Astrocyte (in vitro differentiated cells and primary cell): Measurements from ENCODE around the gene CYB5R4. TPM values are rescaled to one million over a fixed set of nuclear protein-coding genes. Genes with fewer than 3 reads are reported as not detected.

Experiments used
- DNase-seq: peaks from one replicate; pipeline ENCODE4 v3.0.0-alpha.2; 2010; ENCODE audit warnings: low read depth
- FAIRE-seq: peaks from 2 replicates; lab custom pipeline; 2011; peaks lifted over from hg19 to GRCh38; lab: Jason Lieb, UNC
- H2AFZ ChIP-seq: 2 replicates; pipeline ENCODE4 v1.6.0; 2012; ENCODE audit warnings: low read depth, low read length, inconsistent platforms
- H3K27ac ChIP-seq: 2 replicates; pipeline ENCODE4 v1.5.1; 2011; ENCODE audit warnings: low read depth, low read length, inconsistent platforms
- H3K27me3 ChIP-seq: 2 replicates; pipeline ENCODE4 v1.6.0; 2011; ENCODE audit warnings: low read length, inconsistent platforms; ENCODE audit not compliant: insufficient read depth
- H3K36me3 ChIP-seq: 2 replicates; pipeline ENCODE4 v1.5.1; 2011; ENCODE audit warnings: low read length, inconsistent platforms; ENCODE audit not compliant: insufficient read depth
- H3K4me1 ChIP-seq: 2 replicates; pipeline ENCODE4 v1.5.1; 2011; ENCODE audit warnings: low read length, inconsistent platforms; ENCODE audit not compliant: insufficient read depth
- H3K4me2 ChIP-seq: 2 replicates; pipeline ENCODE4 v1.6.0; 2012; ENCODE audit warnings: low read length, inconsistent platforms
- H3K4me3 ChIP-seq: 2 replicates; pipeline ENCODE4 v1.5.1; 2011; ENCODE audit warnings: low read depth, mild to moderate bottlenecking, low read length, inconsistent platforms; ENCODE audit not compliant: insufficient read depth
- H3K79me2 ChIP-seq: 2 replicates; pipeline ENCODE4 v1.6.0; 2012; ENCODE audit warnings: mild to moderate bottlenecking, low read length, inconsistent platforms; ENCODE audit not compliant: insufficient read depth
- H3K9ac ChIP-seq: 2 replicates; pipeline ENCODE4 v1.6.0; 2012; ENCODE audit warnings: mild to moderate bottlenecking, low read length, inconsistent platforms
- H3K9me3 ChIP-seq: 2 replicates; pipeline ENCODE4 v1.5.1; 2012; ENCODE audit warnings: low read depth, mild to moderate bottlenecking, low read length, inconsistent platforms; ENCODE audit not compliant: insufficient read depth
- H4K20me1 ChIP-seq: 2 replicates; pipeline ENCODE4 v1.6.0; 2012; ENCODE audit warnings: low read length, inconsistent platforms; ENCODE audit not compliant: insufficient read depth
- H3K27ac Mint-ChIP-seq: one replicate; pipeline ENCODE4 v1.8.0; 2021; ENCODE audit warnings: mild to moderate bottlenecking, mixed read lengths; ENCODE audit not compliant: unreplicated experiment
- H3K27me3 Mint-ChIP-seq: one replicate; pipeline ENCODE4 v1.8.0; 2021; ENCODE audit warnings: low read depth, mixed read lengths; ENCODE audit not compliant: unreplicated experiment
- H3K36me3 Mint-ChIP-seq: one replicate; pipeline ENCODE4 v1.8.0; 2021; ENCODE audit warnings: low read depth, mixed read lengths; ENCODE audit not compliant: unreplicated experiment
- H3K4me1 Mint-ChIP-seq: one replicate; pipeline ENCODE4 v1.8.0; 2021; ENCODE audit warnings: low read depth, mixed read lengths; ENCODE audit not compliant: unreplicated experiment
- H3K4me3 Mint-ChIP-seq: one replicate; pipeline ENCODE4 v1.8.0; 2021; ENCODE audit warnings: mild to moderate bottlenecking, moderate library complexity, mixed read lengths; ENCODE audit not compliant: unreplicated experiment
- H3K9me3 Mint-ChIP-seq: one replicate; pipeline ENCODE4 v1.8.0; 2021; ENCODE audit warnings: mild to moderate bottlenecking, mixed read lengths; ENCODE audit not compliant: unreplicated experiment
- CTCF ChIP-seq: IDR thresholded peaks from 2 replicates; pipeline ENCODE4 v1.5.1; 2011; ENCODE audit warnings: low read depth, mild to moderate bottlenecking, inconsistent platforms, low read length, moderate library complexity; ENCODE audit not compliant: insufficient read depth
- EZH2 ChIP-seq: IDR thresholded peaks from 2 replicates; pipeline ENCODE4 v1.6.1; 2012; ENCODE audit warnings: mild to moderate bottlenecking, low read length, inconsistent platforms; ENCODE audit not compliant: insufficient read depth
- total RNA-seq: library from RNA; stranded (reverse); gene quantifications from 2 replicates; pipeline ENCODE4 v1.2.1, GENCODE V29; 2021

CYB5R4 gene
- total RNA-seq, 1 donor from 2014 or later = 14.0 TPM

- no peak for TF ChIP-seq CTCF
- TF ChIP-seq EZH2 = no peak
- no peak overlapping the region for H3K4me3 Mint-ChIP-seq
- H4K20me1 ChIP-seq = no peaks in the 10 kb centered on the region
- H3K27me3 ChIP-seq = no peaks in the 10 kb centered on the region
- H3K4me1 ChIP-seq = peaks cover 15% of the 10 kb centered on the region
- H3K27me3 Mint-ChIP-seq = no peaks in the 10 kb centered on the region
- DNase-seq (no peak), FAIRE-seq (no peak)
- H3K27ac ChIP-seq = no peak overlapping the region
- H3K4me1 Mint-ChIP-seq = peaks cover 7% of the 10 kb centered on the region
- no peak overlapping the region for H3K4me3 ChIP-seq
- H3K27ac Mint-ChIP-seq = no peak overlapping the region
- no peak overlapping the region for H2AFZ ChIP-seq
- peaks cover 3% of the 10 kb centered on the region for H3K79me2 ChIP-seq
- H3K4me2 ChIP-seq = no peak overlapping the region
- no peaks in the 10 kb centered on the region for H3K36me3 ChIP-seq
- H3K9me3 Mint-ChIP-seq = no peaks in the 10 kb centered on the region
- no peak overlapping the region for H3K9ac ChIP-seq
- H3K36me3 Mint-ChIP-seq = peaks cover 2% of the 10 kb centered on the region
- H3K9me3 ChIP-seq = no peaks in the 10 kb centered on the region
Measured at GRCh38 chr6:83870649-83871048, 11.2 kb downstream of the CYB5R4 start.

- peaks cover 2% of the 10 kb centered on the region for H3K36me3 Mint-ChIP-seq
- no peaks in the 10 kb centered on the region for H4K20me1 ChIP-seq
- no peak overlapping the region for H2AFZ ChIP-seq
- H3K27ac Mint-ChIP-seq = no peak overlapping the region
- no peak for TF ChIP-seq CTCF
- TF ChIP-seq EZH2 = no peak
- no peak overlapping the region for H3K4me3 ChIP-seq
- H3K4me1 ChIP-seq = peaks cover 9% of the 10 kb centered on the region
- H3K36me3 ChIP-seq = no peaks in the 10 kb centered on the region
- FAIRE-seq (no peak), DNase-seq (no peak)
- H3K27me3 Mint-ChIP-seq = no peaks in the 10 kb centered on the region
- H3K9me3 ChIP-seq = no peaks in the 10 kb centered on the region
- peaks cover 3% of the 10 kb centered on the region for H3K79me2 ChIP-seq
- no peak overlapping the region for H3K4me3 Mint-ChIP-seq
- no peak overlapping the region for H3K27ac ChIP-seq
- no peaks in the 10 kb centered on the region for H3K9me3 Mint-ChIP-seq
- peaks cover 7% of the 10 kb centered on the region for H3K4me1 Mint-ChIP-seq
- no peaks in the 10 kb centered on the region for H3K27me3 ChIP-seq
- H3K4me2 ChIP-seq = no peak overlapping the region
- H3K9ac ChIP-seq = no peak overlapping the region
Measured at GRCh38 chr6:83872386-83873118, 13.1 kb downstream of the CYB5R4 start.

GRCh38 chr6:83873869-83874268, 14.4 kb downstream of the CYB5R4 start:
- Mint-ChIP-seq H3K4me3 (no peak overlapping the region), H3K4me1 (peaks cover 3% of the 10 kb centered on the region), H3K27me3 (no peaks in the 10 kb centered on the region), H3K9me3 (no peaks in the 10 kb centered on the region), H3K27ac (no peak overlapping the region), H3K36me3 (peaks cover 2% of the 10 kb centered on the region)
- Histone ChIP-seq H4K20me1 (peaks cover 3% of the 10 kb centered on the region), H3K79me2 (peaks cover 3% of the 10 kb centered on the region), H3K4me1 (no peaks in the 10 kb centered on the region), H3K9me3 (no peaks in the 10 kb centered on the region), H2AFZ (no peak overlapping the region), H3K36me3 (no peaks in the 10 kb centered on the region), H3K9ac (no peak overlapping the region), H3K27ac (no peak overlapping the region), H3K4me2 (no peak overlapping the region), H3K4me3 (no peak overlapping the region), H3K27me3 (no peaks in the 10 kb centered on the region)
- TF ChIP-seq CTCF = no peak
- TF ChIP-seq EZH2 = no peak
- FAIRE-seq = no peak
- no peak for DNase-seq
